ENCODE results near the gene TMEM100.

The TMEM100 gene

GRCh38 chr17:55728833-55729232 lies 6.2 kb upstream of the TMEM100 start:
- TF ChIP-seq, protein P1, sequence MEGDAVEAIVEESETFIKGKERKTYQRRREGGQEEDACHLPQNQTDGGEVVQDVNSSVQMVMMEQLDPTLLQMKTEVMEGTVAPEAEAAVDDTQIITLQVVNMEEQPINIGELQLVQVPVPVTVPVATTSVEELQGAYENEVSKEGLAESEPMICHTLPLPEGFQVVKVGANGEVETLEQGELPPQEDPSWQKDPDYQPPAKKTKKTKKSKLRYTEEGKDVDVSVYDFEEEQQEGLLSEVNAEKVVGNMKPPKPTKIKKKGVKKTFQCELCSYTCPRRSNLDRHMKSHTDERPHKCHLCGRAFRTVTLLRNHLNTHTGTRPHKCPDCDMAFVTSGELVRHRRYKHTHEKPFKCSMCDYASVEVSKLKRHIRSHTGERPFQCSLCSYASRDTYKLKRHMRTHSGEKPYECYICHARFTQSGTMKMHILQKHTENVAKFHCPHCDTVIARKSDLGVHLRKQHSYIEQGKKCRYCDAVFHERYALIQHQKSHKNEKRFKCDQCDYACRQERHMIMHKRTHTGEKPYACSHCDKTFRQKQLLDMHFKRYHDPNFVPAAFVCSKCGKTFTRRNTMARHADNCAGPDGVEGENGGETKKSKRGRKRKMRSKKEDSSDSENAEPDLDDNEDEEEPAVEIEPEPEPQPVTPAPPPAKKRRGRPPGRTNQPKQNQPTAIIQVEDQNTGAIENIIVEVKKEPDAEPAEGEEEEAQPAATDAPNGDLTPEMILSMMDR (IDR thresholded peaks at IDR 0.05; ENCODE audit: low read depth, low read length, missing control alignments): no peak
- no peak overlapping the region for H3K27ac ChIP-seq

GRCh38 chr17:55728361-55728760 lies 5.7 kb upstream of the TMEM100 start:
- DNase-seq: no peak
- no peak overlapping the region for H3K27ac ChIP-seq
- in situ Hi-C loops (cut with HindIII; ENCODE audit: low pct_ligation_motif_present, low sequenced_read_pairs): no loop called here
- TF ChIP-seq, protein P1 (IDR thresholded peaks at IDR 0.05; ENCODE audit: low read depth, low read length, missing control alignments): no peak
- H3K4me3 ChIP-seq (ENCODE audit: low read depth, low read length): no peak overlapping the region
- H3K36me3 ChIP-seq (replicated peaks): no peaks in the 10 kb centered on the region
- no peaks in the 10 kb centered on the region for H3K27me3 ChIP-seq (replicated peaks)

More at GRCh38 chr17:55728833-55729232, 6.2 kb upstream of the TMEM100 start:
- no peaks in the 10 kb centered on the region for H3K27me3 ChIP-seq (replicated peaks)
- DNase-seq: no peak
- H3K36me3 ChIP-seq (replicated peaks): no peaks in the 10 kb centered on the region
- H3K4me3 ChIP-seq (ENCODE audit: low read depth, low read length): no peak overlapping the region
- in situ Hi-C loops (cut with HindIII; ENCODE audit: low pct_ligation_motif_present, low sequenced_read_pairs): no loop called here

GRCh38 chr17:55727920-55728319 lies 5.3 kb upstream of the TMEM100 start:
- H3K27me3 ChIP-seq (replicated peaks): no peaks in the 10 kb centered on the region
- TF ChIP-seq, protein P1 (IDR thresholded peaks at IDR 0.05; ENCODE audit: low read depth, low read length, missing control alignments): no peak
- H3K4me3 ChIP-seq (ENCODE audit: low read depth, low read length): no peak overlapping the region
- H3K27ac ChIP-seq: no peak overlapping the region
- in situ Hi-C loops (cut with HindIII; ENCODE audit: low pct_ligation_motif_present, low sequenced_read_pairs): no loop called here
- no peak for DNase-seq
- no peaks in the 10 kb centered on the region for H3K36me3 ChIP-seq (replicated peaks)

DNA sequence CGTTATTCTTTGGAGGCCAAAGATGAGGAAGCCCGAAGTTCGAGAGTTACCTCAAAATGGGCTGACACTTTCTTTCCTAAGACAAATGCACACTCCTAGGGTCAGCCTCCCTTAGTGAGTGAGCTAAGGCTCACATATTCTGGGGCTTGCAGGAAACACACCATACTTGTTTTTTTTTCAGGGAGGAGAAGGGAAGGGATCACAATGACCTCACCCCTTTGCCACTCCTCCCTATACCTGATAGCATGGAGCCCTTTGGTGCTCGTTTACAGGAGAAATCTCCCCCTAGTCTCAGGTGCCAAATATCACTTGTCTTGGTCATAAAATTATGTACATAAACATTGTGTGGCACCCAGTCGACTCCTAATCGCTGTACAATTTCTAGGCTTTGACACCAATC lies 4.6 kb upstream of the TMEM100 start:
- TF ChIP-seq, protein P1 (IDR thresholded peaks at IDR 0.05; ENCODE audit: low read depth, low read length, missing control alignments): no peak
- no peaks in the 10 kb centered on the region for H3K36me3 ChIP-seq (replicated peaks)
- no peak overlapping the region for H3K4me3 ChIP-seq (ENCODE audit: low read depth, low read length)
- no peak for DNase-seq
- no peaks in the 10 kb centered on the region for H3K27me3 ChIP-seq (replicated peaks)
- H3K27ac ChIP-seq: no peak overlapping the region
- in situ Hi-C loops (cut with HindIII; ENCODE audit: low pct_ligation_motif_present, low sequenced_read_pairs): no loop called here

DNA sequence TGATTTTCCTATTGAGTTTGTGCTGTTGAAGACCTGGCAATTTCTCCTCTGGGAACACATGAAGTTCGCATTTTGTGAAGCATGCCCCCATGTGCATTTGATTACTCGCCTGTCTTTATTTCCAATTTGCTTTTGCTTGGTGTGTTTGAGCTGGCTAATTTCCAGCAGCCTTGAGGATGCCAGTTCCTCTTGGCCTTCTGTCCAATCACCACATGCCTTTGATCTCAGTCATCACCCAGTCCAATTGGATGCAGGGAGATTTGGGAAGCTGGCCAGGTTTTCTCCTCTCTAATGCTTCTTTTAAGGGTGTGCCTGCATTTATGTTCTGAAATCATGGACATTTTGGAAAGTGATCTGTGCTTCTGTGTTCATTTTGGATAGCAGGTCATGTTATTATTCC lies 3.8 kb upstream of the TMEM100 start:
- in situ Hi-C loops (cut with HindIII; ENCODE audit: low pct_ligation_motif_present, low sequenced_read_pairs): no loop called here
- TF ChIP-seq, protein P1 (IDR thresholded peaks at IDR 0.05; ENCODE audit: low read depth, low read length, missing control alignments): no peak
- peak; percentile 75 for DNase-seq
- no peaks in the 10 kb centered on the region for H3K27me3 ChIP-seq (replicated peaks)
- H3K4me3 ChIP-seq (ENCODE audit: low read depth, low read length): no peak overlapping the region
- no peak overlapping the region for H3K27ac ChIP-seq
- H3K36me3 ChIP-seq (replicated peaks): no peaks in the 10 kb centered on the region

DNA sequence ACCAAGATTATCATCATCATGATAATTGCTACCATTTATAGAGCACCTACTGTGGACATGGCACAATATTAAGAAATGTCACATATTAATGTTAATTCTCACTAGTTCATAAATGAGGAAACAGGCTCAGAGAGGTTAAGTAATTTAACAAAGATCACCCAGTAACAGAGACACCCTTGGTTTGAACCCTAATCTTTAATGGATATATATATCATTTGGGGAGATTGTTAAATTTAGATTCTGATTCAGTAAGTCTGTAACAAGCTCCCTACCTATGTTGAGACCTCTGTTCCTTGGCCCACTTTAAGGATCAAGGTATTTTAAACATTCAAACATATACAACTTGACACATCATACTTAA lies 804 bp upstream of the TMEM100 start:
- in situ Hi-C loops (cut with HindIII; ENCODE audit: low pct_ligation_motif_present, low sequenced_read_pairs): no loop called here
- H3K27me3 ChIP-seq (replicated peaks): no peaks in the 10 kb centered on the region
- no peak overlapping the region for H3K27ac ChIP-seq
- DNase-seq: no peak
- TF ChIP-seq, protein P1 (IDR thresholded peaks at IDR 0.05; ENCODE audit: low read depth, low read length, missing control alignments): no peak
- no peak overlapping the region for H3K4me3 ChIP-seq (ENCODE audit: low read depth, low read length)
- no peaks in the 10 kb centered on the region for H3K36me3 ChIP-seq (replicated peaks)

Data from brain microvascular endothelial cell (primary cell).